ENCODE data around the gene ARHGEF28. TPM values are rescaled to one million over a fixed set of nuclear protein-coding genes. Genes with fewer than 3 reads are reported as not detected.

The ARHGEF28 gene
- total and polyA plus RNA-seq, 10 of the 15 experiments (the other 5 are each of a cell fraction or from before 2014, with no cell fraction given): 0.10 to 0.72 (median 0.22) TPM; not detected in 2

GRCh38 chr5:73690015-73690414 lies 64.0 kb downstream of the ARHGEF28 start:
- no peak overlapping the region for H3K27ac ChIP-seq (ENCODE audit: control insufficient read depth, insufficient read depth)
- no peak overlapping the region for H3K4me3 ChIP-seq
- H3K27me3 ChIP-seq (replicated peaks in 1 of 2; ENCODE audit: control insufficient read depth in 2 of 2, insufficient read depth in 2 of 2, low read length in 1 of 2): no peaks in the 10 kb centered on the region
- no TSS peak for BruUV-seq (replicated peaks)
- intact Hi-C loops (cut with micrococcal nuclease; ENCODE audit: unreplicated experiment): loop anchor here (5.0 kb wide), 1 partner anchor 38 kb away; no protein-coding TSS in a partner anchor
- ATAC-seq (no peak), DNase-seq (ENCODE audit: low read depth, low spot score) (no peak), FAIRE-seq (no peak)
- ChIA-PET RAD21 (ENCODE audit: unreplicated experiment) (interaction anchor here (0.7 to 2.1 kb wide), 9 partner anchors 16 to 103 kb away, joined by 3 to 8 read pairs (median 6); no protein-coding TSS in a partner anchor), CTCF (interaction anchor here (0.6 to 7.1 kb wide), 13 partner anchors 9 to 520 kb away, joined by 3 to 90 read pairs (median 4); no protein-coding TSS in a partner anchor), SMC1A (ENCODE audit: uncharacterized antibody, unreplicated experiment) (interaction anchor here (0.6 to 8.6 kb wide), 19 partner anchors 8 to 103 kb away, joined by 3 to 104 read pairs (median 4); no protein-coding TSS in a partner anchor), POLR2A (interaction anchor here (0.8 to 5.9 kb wide), 10 partner anchors 9 to 106 kb away, joined by 3 to 28 read pairs (median 4); no protein-coding TSS in a partner anchor)
- 63% methylated on average over 3 of the region's 3 CpGs for WGBS (ENCODE audit: insufficient coverage, insufficient replicate concordance, low lambda C conversion rate, missing lambda C conversion rate)
- H3K4me2 ChIP-seq (ENCODE audit: control insufficient read depth, insufficient read depth): no peak overlapping the region
- H2AFZ ChIP-seq (ENCODE audit: control insufficient read depth, low read depth, low read length): no peak overlapping the region
- H3K4me1 ChIP-seq (ENCODE audit: control insufficient read depth, insufficient read depth, low read length): peaks cover 17% of the 10 kb centered on the region
- H3K9ac ChIP-seq (ENCODE audit: control insufficient read depth, insufficient read depth, low read length): no peak overlapping the region
- no peaks in the 10 kb centered on the region for H3K79me2 ChIP-seq (ENCODE audit: control insufficient read depth, insufficient read depth, low read length)
- in situ Hi-C loops (cut with MboI): no loop called here
- no peaks in the 10 kb centered on the region for H3K36me3 ChIP-seq (ENCODE audit: control insufficient read depth in 2 of 2, insufficient read depth in 2 of 2, low read length in 1 of 2)
- H4K20me1 ChIP-seq (ENCODE audit: control insufficient read depth, insufficient read depth): no peaks in the 10 kb centered on the region
- TF ChIP-seq NFIC (IDR thresholded peaks at IDR 0.05; ENCODE audit: low read depth, low read length): no peak
- no peak for TF ChIP-seq USF1 (IDR thresholded peaks at IDR 0.05; ENCODE audit: borderline replicate concordance, extremely low read length, insufficient read depth, low read depth, low read length)
- TF ChIP-seq HDGF (IDR thresholded peaks at IDR 0.05): no peak
- TF ChIP-seq EP300 (IDR thresholded peaks at IDR 0.05; ENCODE audit: borderline replicate concordance in 1 of 2, control insufficient read depth in 1 of 2, low read depth in 2 of 2, low read length in 2 of 2): no peak
- no peak for TF ChIP-seq REST (IDR thresholded peaks at IDR 0.05; ENCODE audit: low read depth, low read length)
- TF ChIP-seq NR2C1 (IDR thresholded peaks at IDR 0.05): no peak
- no peak for TF ChIP-seq PAX8 (IDR thresholded peaks at IDR 0.05)
- TF ChIP-seq BHLHE40 (IDR thresholded peaks at IDR 0.05; ENCODE audit: borderline replicate concordance in 1 of 2, low read depth in 2 of 2, low read length in 1 of 2): no peak
- no peak for TF ChIP-seq IRF3 (IDR thresholded peaks at IDR 0.05)
- TF ChIP-seq BCL3 (IDR thresholded peaks at IDR 0.05; ENCODE audit: borderline replicate concordance, insufficient read depth, low read depth, low read length, poor library complexity, severe bottlenecking): no peak
- TF ChIP-seq SRF (IDR thresholded peaks at IDR 0.05; ENCODE audit: low read depth in 2 of 2, low read length in 2 of 2): no peak
- TF ChIP-seq NFYB (IDR thresholded peaks at IDR 0.05; ENCODE audit: insufficient read depth, low read depth, low read length): no peak
- no peak for TF ChIP-seq SP1 (IDR thresholded peaks at IDR 0.05; ENCODE audit: low read depth, low read length)
- H3K9me3 ChIP-seq (replicated peaks; ENCODE audit: control insufficient read depth, insufficient read depth, low read length): no peaks in the 10 kb centered on the region

Measured in GM12878 (cell line).